ENCODE results near the gene CCL21. TPM values are rescaled to one million over a fixed set of nuclear protein-coding genes. Genes with fewer than 3 reads are reported as not detected.

CCL21 gene
- total and polyA plus RNA-seq, 2 of the 8 experiments (the other 6 are each of a cell fraction or from before 2014, with no cell fraction given) = not detected

DNA sequence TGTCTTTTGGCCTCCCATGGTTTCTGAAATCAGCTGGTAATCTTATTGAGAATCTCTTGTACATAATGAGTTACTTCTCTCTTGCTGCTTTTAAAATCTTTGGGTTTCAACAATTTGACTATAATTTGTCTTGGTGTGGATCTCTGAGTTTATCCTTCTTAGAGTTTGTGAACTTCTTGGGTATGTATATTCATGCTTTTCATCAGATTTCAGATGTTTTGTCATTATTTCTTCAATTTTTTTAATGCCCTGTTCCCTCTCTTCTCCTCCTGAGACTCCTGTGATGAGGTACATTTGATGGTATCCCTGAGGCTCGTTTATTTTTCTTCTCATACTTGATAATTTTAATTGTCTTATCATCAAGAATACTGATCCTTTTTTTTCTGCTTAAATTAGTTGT lies 2.2 kb upstream of the CCL21 start:
- H4K8ac ChIP-seq (ENCODE audit: extremely low read depth, insufficient read depth, low read length) = no peak overlapping the region

More for the DNA sequence above, 2.2 kb upstream of the CCL21 start:
- Histone ChIP-seq H3K79me1 (ENCODE audit: low read depth, low read length) (no peaks in the 10 kb centered on the region), H2BK15ac (ENCODE audit: low read length) (no peak overlapping the region), H2BK120ac (replicated peaks; ENCODE audit: low read depth, low read length) (no peak overlapping the region), H3K23me2 (ENCODE audit: low read depth, low read length) (0 out of 2 replicates have a peak, but pooled peaks cover 2% of the 10 kb centered on the region), H3K56ac (replicated peaks; ENCODE audit: insufficient read length, low read depth, low read length) (no peak overlapping the region), H2AK5ac (ENCODE audit: low read depth, low read length) (no peak overlapping the region), H3K4ac (replicated peaks; ENCODE audit: insufficient read length, low read depth, low read length) (no peak overlapping the region), H3K79me2 (ENCODE audit: control insufficient read depth in 1 of 2, insufficient read depth in 2 of 2, low read length in 2 of 2) (no peaks in the 10 kb centered on the region), H3K4me1 (replicated peaks in 1 of 4; ENCODE audit: control insufficient read depth in 3 of 4, insufficient read depth in 4 of 4, low read length in 3 of 4) (0 out of 7 replicates have a peak, but pooled peaks cover 0 to 4% (median 0%) of the 10 kb centered on the region in 4 experiments), H2BK5ac (ENCODE audit: low read depth, low read length) (no peak overlapping the region), H4K5ac (ENCODE audit: insufficient read length, low read depth, low read length) (no peak overlapping the region), H2BK12ac (ENCODE audit: low read depth, low read length) (no peak overlapping the region), H3K9me3 (ENCODE audit: insufficient read depth in 2 of 2, low read depth in 1 of 2, low read length in 1 of 2) (no peaks in the 10 kb centered on the region), H2AFZ (ENCODE audit: low read length) (no peak overlapping the region), H3K9ac (replicated peaks in 1 of 4; ENCODE audit: extremely low read depth in 1 of 4, low read depth in 3 of 4, low read length in 3 of 4) (no peak overlapping the region), H4K91ac (replicated peaks; ENCODE audit: insufficient read length, low read length) (no peak overlapping the region), H3K23ac (ENCODE audit: insufficient read length) (no peak overlapping the region), H3K14ac (ENCODE audit: insufficient read length) (no peak overlapping the region), H3K27ac (ENCODE audit: low read depth, low read length) (no peak overlapping the region), H3K18ac (ENCODE audit: extremely low read depth, low read length) (no peak overlapping the region), H3K36me3 (ENCODE audit: control insufficient read depth in 2 of 4, insufficient read depth in 4 of 4, low read length in 3 of 4) (no peaks in the 10 kb centered on the region), H3K4me2 (ENCODE audit: insufficient read depth in 1 of 2, low read depth in 2 of 2, low read length in 2 of 2) (no peak overlapping the region), H3K4me3 (ENCODE audit: extremely low read depth in 1 of 4, insufficient read depth in 2 of 4, low read depth in 3 of 4, low read length in 4 of 4) (no peak overlapping the region), H2BK20ac (ENCODE audit: low read length) (no peak overlapping the region), H4K20me1 (replicated peaks in 1 of 2; ENCODE audit: control insufficient read depth in 1 of 2, insufficient read depth in 2 of 2, low read length in 2 of 2) (no peaks in the 10 kb centered on the region), H3K27me3 (replicated peaks in 1 of 4; ENCODE audit: control insufficient read depth in 3 of 4, extremely low read depth in 1 of 4, insufficient read depth in 3 of 4, low read length in 3 of 4) (no peaks in the 10 kb centered on the region; a peak in 3 of 7 replicates)
- ChIA-PET CTCF (ENCODE audit: partially characterized antibody) (interaction anchor here (0.6 to 1.5 kb wide), 3 partner anchors 10 to 24 kb away, joined by 3 to 5 read pairs (median 3); no protein-coding TSS in a partner anchor), POLR2A (ENCODE audit: partially characterized antibody) (no interaction called here)
- WGBS, 2 experiments (ENCODE audit: extremely low coverage in 1 of 2, insufficient coverage in 1 of 2, insufficient read length in 1 of 2, insufficient replicate concordance in 2 of 2, low coverage in 1 of 2, low lambda C conversion rate in 2 of 2, missing lambda C conversion rate in 1 of 2) = 55% methylated on average over 1 of the region's 1 CpG; no CpG with 5 or more reads in 1 of the 2 experiments
- TF ChIP-seq SAP30 (IDR thresholded peaks at IDR 0.05; ENCODE audit: insufficient read depth, insufficient replicate concordance, low read length) (no peak), CEBPB (IDR thresholded peaks at IDR 0.05; ENCODE audit: low read depth, low read length) (no peak), SP1 (IDR thresholded peaks at IDR 0.05; ENCODE audit: low read depth, low read length) (no peak), POLR2A (IDR thresholded peaks at IDR 0.05; ENCODE audit: control extremely low read depth in 1 of 2, low read depth in 2 of 2, low read length in 2 of 2) (no peak), SRF (IDR thresholded peaks at IDR 0.05; ENCODE audit: low read depth, low read length) (no peak), BCL11A (IDR thresholded peaks at IDR 0.05; ENCODE audit: low read depth in 2 of 2, low read length in 2 of 2) (no peak), SP2 (IDR thresholded peaks at IDR 0.05; ENCODE audit: low read length) (no peak), MAFK (IDR thresholded peaks at IDR 0.05; ENCODE audit: low read depth, low read length) (no peak)
- TF ChIP-seq, protein P1, sequence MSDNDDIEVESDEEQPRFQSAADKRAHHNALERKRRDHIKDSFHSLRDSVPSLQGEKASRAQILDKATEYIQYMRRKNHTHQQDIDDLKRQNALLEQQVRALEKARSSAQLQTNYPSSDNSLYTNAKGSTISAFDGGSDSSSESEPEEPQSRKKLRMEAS (IDR thresholded peaks at IDR 0.05) = no peak
- no peak for DNase-seq (ENCODE audit: low read depth in 1 of 2, low spot score in 2 of 2)
- no peak for FAIRE-seq

Data from H1 (cell line).